ENCODE measurements around the gene LYSMD4. TPM values are rescaled to one million over a fixed set of nuclear protein-coding genes. Genes with fewer than 3 reads are reported as not detected.
"Not testable (repeated sequence)": the region's sequence is repeated elsewhere in the genome, so short reads cannot be mapped to it uniquely, and the experiment has no call there.

LYSMD4 gene
- total RNA-seq, result not detected

GRCh38 chr15:99733268-99734039, at the start of gene LYSMD4:
LYSMD4 (minus strand) TSS chr15:99733437; CDS start chr15:99731999, 1,438 bp downstream.
- peak within 1 kb of the TSS; percentile 79 to 81 for H3K4me3 ChIP-seq
- peak within 1 kb of the TSS; percentile 83 to 84 for H3K27ac ChIP-seq
- no peaks in the 10 kb centered on the region for H3K9me3 ChIP-seq
- peaks cover 5 to 9% of the 10 kb centered on the region in 2 donors for H3K36me3 ChIP-seq
- DNase-seq (ENCODE audit: low spot score in 2 of 2), result peak; percentile 90 to 99
- H3K4me1 ChIP-seq, result peaks cover 0 to 21% of the 10 kb centered on the region in 2 donors
- no peaks in the 10 kb centered on the region for H3K27me3 ChIP-seq
- intact Hi-C loops (cut with DNase I), result loop anchor here (1.0 to 10.0 kb wide), 3 partner anchors 25 to 629 kb away; partner anchors contain the start of genes LRRC28 and SYNM
- TF ChIP-seq CTCF (IDR thresholded peaks at IDR 0.05), result no peak

GRCh38 chr15:99782029-99782428, 48.8 kb upstream of the LYSMD4 start:
- H3K27ac ChIP-seq; H3K9me3 ChIP-seq; H3K27me3 ChIP-seq; DNase-seq (ENCODE audit: low spot score in 2 of 2); H3K4me3 ChIP-seq; H3K36me3 ChIP-seq; intact Hi-C loops (cut with DNase I); H3K4me1 ChIP-seq: not testable (repeated sequence)

- Histone ChIP-seq H3K9me3 (no peaks in the 10 kb centered on the region), H3K36me3 (no peaks in the 10 kb centered on the region), H3K4me3 (no peak overlapping the region), H3K4me1 (no peaks in the 10 kb centered on the region), H3K27me3 (no peaks in the 10 kb centered on the region), H3K27ac (no peak overlapping the region)
- no peak for DNase-seq (ENCODE audit: low spot score in 2 of 2)
- intact Hi-C loops (cut with DNase I), result no loop called here
- no peak for TF ChIP-seq CTCF (IDR thresholded peaks at IDR 0.05)
Measured at GRCh38 chr15:99777144-99777543, 43.9 kb upstream of the LYSMD4 start.

GRCh38 chr15:99764522-99764921, 31.3 kb upstream of the LYSMD4 start:
- Histone ChIP-seq H3K27ac (no peak overlapping the region), H3K4me1 (no peaks in the 10 kb centered on the region), H3K4me3 (no peak overlapping the region), H3K27me3 (no peaks in the 10 kb centered on the region), H3K9me3 (no peaks in the 10 kb centered on the region), H3K36me3 (no peaks in the 10 kb centered on the region)
- no peak for DNase-seq (ENCODE audit: low spot score in 2 of 2)
- intact Hi-C loops (cut with DNase I), result no loop called here
- TF ChIP-seq CTCF (IDR thresholded peaks at IDR 0.05), result no peak

- intact Hi-C loops (cut with DNase I), result no loop called here
- no peak for DNase-seq (ENCODE audit: low spot score in 2 of 2)
- TF ChIP-seq CTCF (IDR thresholded peaks at IDR 0.05), result no peak
Measured at GRCh38 chr15:99763827-99764226, 30.6 kb upstream of the LYSMD4 start.

GRCh38 chr15:99762288-99762687, 29.1 kb upstream of the LYSMD4 start:
- H3K4me3 ChIP-seq, result no peak overlapping the region
- H3K27me3 ChIP-seq, result no peaks in the 10 kb centered on the region
- no peak for DNase-seq (ENCODE audit: low spot score in 2 of 2)
- H3K36me3 ChIP-seq, result no peaks in the 10 kb centered on the region
- intact Hi-C loops (cut with DNase I), result no loop called here
- H3K27ac ChIP-seq, result no peak overlapping the region
- no peak for TF ChIP-seq CTCF (IDR thresholded peaks at IDR 0.05)
- H3K4me1 ChIP-seq, result no peaks in the 10 kb centered on the region
- no peaks in the 10 kb centered on the region for H3K9me3 ChIP-seq

More at GRCh38 chr15:99763827-99764226, 30.6 kb upstream of the LYSMD4 start:
- Histone ChIP-seq H3K4me3 (no peak overlapping the region), H3K4me1 (no peaks in the 10 kb centered on the region), H3K9me3 (no peaks in the 10 kb centered on the region), H3K36me3 (no peaks in the 10 kb centered on the region), H3K27me3 (no peaks in the 10 kb centered on the region), H3K27ac (no peak overlapping the region)
